Esophagus squamous epithelium (tissue), 4 donors: ENCODE results near the gene ZNF232.
"Not testable (repeated sequence)": the region's sequence is repeated elsewhere in the genome, so short reads cannot be mapped to it uniquely, and the experiment has no call there.

Experiments
- POLR2A ChIP-seq, 4 donors: fragments of 450-650 bp; IDR thresholded peaks; one replicate each; pipeline ENCODE4 v1.6.1; 2017; ENCODE audit warnings: antibody characterized with exemption in 4 of 4, mild to moderate bottlenecking in 4 of 4, moderate library complexity in 3 of 4
- TF ChIP-seq, protein P1 (sequence below), 6 experiments: fragments of 450-650 bp in 4 of 6; fragments of 200-600 bp in 2 of 6; sonication (generic) in 2 of 6; IDR thresholded peaks; one replicate each; pipeline ENCODE4 v1.5.1; 2016 to 2019; ENCODE audit warnings: antibody characterized with exemption in 6 of 6, mild to moderate bottlenecking in 4 of 6, moderate library complexity in 4 of 6

DNA sequence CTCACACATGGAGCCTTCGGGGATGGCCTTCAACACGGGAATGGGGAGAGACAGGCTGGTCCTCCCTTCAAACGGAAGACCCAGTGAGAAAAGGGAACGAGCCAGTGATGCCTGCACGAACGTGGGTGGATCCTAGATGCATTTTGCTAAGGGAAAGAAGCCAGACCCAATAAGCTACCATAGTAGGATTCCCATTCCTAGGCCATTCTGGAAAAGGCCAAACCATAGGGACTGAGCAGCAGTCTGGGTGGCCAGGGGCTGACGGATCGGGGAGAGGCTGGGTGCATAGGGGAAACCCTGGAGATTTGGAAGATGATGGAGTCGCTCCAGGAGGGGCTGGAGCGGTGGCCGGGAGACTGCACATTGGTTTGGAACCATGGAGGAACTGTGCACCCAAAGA lies 22.9 kb upstream of the ZNF232 start:
- TF ChIP-seq, protein P1, sequence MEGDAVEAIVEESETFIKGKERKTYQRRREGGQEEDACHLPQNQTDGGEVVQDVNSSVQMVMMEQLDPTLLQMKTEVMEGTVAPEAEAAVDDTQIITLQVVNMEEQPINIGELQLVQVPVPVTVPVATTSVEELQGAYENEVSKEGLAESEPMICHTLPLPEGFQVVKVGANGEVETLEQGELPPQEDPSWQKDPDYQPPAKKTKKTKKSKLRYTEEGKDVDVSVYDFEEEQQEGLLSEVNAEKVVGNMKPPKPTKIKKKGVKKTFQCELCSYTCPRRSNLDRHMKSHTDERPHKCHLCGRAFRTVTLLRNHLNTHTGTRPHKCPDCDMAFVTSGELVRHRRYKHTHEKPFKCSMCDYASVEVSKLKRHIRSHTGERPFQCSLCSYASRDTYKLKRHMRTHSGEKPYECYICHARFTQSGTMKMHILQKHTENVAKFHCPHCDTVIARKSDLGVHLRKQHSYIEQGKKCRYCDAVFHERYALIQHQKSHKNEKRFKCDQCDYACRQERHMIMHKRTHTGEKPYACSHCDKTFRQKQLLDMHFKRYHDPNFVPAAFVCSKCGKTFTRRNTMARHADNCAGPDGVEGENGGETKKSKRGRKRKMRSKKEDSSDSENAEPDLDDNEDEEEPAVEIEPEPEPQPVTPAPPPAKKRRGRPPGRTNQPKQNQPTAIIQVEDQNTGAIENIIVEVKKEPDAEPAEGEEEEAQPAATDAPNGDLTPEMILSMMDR (IDR thresholded peaks at IDR 0.05), result not testable (repeated sequence)
- not testable (repeated sequence) for TF ChIP-seq POLR2A (IDR thresholded peaks at IDR 0.05)
